ENCODE data around the gene KRT31.

- TF ChIP-seq CTCF (IDR thresholded peaks at IDR 0.05): no peak
- TF ChIP-seq EZH2phosphoT487 (IDR thresholded peaks at IDR 0.05): no peak
- no peak for TF ChIP-seq EZH2 (IDR thresholded peaks at IDR 0.05)
Observed at GRCh38 chr17:41413353-41413957, 16.0 kb upstream of the KRT31 start.

Data from neural progenitor cell (in vitro differentiated cells).